ENCODE results near the gene STRAP. TPM values are rescaled to one million over a fixed set of nuclear protein-coding genes. Genes with fewer than 3 reads are reported as not detected.

The STRAP gene
- total and polyA plus RNA-seq, 10 of the 15 experiments (the other 5 are each of a cell fraction or from before 2014, with no cell fraction given), result 64.3 to 281 (median 119) TPM

- peak; percentile 79 for TF ChIP-seq BCL3 (IDR thresholded peaks at IDR 0.05; ENCODE audit: borderline replicate concordance, insufficient read depth, low read depth, low read length, poor library complexity, severe bottlenecking)
- no peak for TF ChIP-seq STAT1 (conservative IDR thresholded peaks at IDR 0.05)
- 0 out of 2 replicates have a peak, but pooled peaks have one; percentile 73 for TF ChIP-seq RB1 (IDR thresholded peaks at IDR 0.05; ENCODE audit: borderline replicate concordance)
- TF ChIP-seq CBX3 (IDR thresholded peaks at IDR 0.05; ENCODE audit: borderline replicate concordance, low read depth), result no peak
- TF ChIP-seq, protein P1, sequence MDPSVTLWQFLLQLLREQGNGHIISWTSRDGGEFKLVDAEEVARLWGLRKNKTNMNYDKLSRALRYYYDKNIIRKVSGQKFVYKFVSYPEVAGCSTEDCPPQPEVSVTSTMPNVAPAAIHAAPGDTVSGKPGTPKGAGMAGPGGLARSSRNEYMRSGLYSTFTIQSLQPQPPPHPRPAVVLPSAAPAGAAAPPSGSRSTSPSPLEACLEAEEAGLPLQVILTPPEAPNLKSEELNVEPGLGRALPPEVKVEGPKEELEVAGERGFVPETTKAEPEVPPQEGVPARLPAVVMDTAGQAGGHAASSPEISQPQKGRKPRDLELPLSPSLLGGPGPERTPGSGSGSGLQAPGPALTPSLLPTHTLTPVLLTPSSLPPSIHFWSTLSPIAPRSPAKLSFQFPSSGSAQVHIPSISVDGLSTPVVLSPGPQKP (IDR thresholded peaks at IDR 0.05; ENCODE audit: low read depth, low read length), result peak; percentile 23; the same call in 1 of the 2 replicates
- TF ChIP-seq RAD51 (IDR thresholded peaks at IDR 0.05), result no peak
- peak; percentile 80 for TF ChIP-seq POLR2AphosphoS2 (IDR thresholded peaks at IDR 0.05; ENCODE audit: low read depth, low read length)
- TF ChIP-seq BCL11A (IDR thresholded peaks at IDR 0.05; ENCODE audit: low read depth, low read length), result no peak
- TF ChIP-seq E2F4 (IDR thresholded peaks at IDR 0.05; ENCODE audit: low read depth, low read length), result no peak
- TF ChIP-seq, protein P2, sequence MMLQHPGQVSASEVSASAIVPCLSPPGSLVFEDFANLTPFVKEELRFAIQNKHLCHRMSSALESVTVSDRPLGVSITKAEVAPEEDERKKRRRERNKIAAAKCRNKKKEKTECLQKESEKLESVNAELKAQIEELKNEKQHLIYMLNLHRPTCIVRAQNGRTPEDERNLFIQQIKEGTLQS (IDR thresholded peaks at IDR 0.05; ENCODE audit: borderline replicate concordance, extremely low read depth, low read depth, low read length), result no peak
- TF ChIP-seq NFYA (IDR thresholded peaks at IDR 0.05; ENCODE audit: borderline replicate concordance, low read depth, low read length), result no peak
- TF ChIP-seq, protein P3, sequence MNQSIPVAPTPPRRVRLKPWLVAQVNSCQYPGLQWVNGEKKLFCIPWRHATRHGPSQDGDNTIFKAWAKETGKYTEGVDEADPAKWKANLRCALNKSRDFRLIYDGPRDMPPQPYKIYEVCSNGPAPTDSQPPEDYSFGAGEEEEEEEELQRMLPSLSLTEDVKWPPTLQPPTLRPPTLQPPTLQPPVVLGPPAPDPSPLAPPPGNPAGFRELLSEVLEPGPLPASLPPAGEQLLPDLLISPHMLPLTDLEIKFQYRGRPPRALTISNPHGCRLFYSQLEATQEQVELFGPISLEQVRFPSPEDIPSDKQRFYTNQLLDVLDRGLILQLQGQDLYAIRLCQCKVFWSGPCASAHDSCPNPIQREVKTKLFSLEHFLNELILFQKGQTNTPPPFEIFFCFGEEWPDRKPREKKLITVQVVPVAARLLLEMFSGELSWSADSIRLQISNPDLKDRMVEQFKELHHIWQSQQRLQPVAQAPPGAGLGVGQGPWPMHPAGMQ (IDR thresholded peaks at IDR 0.05; ENCODE audit: borderline replicate concordance), result no peak
- TF ChIP-seq, protein P4, sequence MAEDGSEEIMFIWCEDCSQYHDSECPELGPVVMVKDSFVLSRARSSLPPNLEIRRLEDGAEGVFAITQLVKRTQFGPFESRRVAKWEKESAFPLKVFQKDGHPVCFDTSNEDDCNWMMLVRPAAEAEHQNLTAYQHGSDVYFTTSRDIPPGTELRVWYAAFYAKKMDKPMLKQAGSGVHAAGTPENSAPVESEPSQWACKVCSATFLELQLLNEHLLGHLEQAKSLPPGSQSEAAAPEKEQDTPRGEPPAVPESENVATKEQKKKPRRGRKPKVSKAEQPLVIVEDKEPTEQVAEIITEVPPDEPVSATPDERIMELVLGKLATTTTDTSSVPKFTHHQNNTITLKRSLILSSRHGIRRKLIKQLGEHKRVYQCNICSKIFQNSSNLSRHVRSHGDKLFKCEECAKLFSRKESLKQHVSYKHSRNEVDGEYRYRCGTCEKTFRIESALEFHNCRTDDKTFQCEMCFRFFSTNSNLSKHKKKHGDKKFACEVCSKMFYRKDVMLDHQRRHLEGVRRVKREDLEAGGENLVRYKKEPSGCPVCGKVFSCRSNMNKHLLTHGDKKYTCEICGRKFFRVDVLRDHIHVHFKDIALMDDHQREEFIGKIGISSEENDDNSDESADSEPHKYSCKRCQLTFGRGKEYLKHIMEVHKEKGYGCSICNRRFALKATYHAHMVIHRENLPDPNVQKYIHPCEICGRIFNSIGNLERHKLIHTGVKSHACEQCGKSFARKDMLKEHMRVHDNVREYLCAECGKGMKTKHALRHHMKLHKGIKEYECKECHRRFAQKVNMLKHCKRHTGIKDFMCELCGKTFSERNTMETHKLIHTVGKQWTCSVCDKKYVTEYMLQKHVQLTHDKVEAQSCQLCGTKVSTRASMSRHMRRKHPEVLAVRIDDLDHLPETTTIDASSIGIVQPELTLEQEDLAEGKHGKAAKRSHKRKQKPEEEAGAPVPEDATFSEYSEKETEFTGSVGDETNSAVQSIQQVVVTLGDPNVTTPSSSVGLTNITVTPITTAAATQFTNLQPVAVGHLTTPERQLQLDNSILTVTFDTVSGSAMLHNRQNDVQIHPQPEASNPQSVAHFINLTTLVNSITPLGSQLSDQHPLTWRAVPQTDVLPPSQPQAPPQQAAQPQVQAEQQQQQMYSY (CRISPR knock-in tag; IDR thresholded peaks at IDR 0.05), result no peak; the same call in 1 of the 2 replicates
- peak in 1 of 2 experiments; percentile 72; a peak in 2 of 4 replicates for TF ChIP-seq BHLHE40 (IDR thresholded peaks at IDR 0.05; ENCODE audit: borderline replicate concordance in 1 of 2, low read depth in 2 of 2, low read length in 1 of 2)
- TF ChIP-seq SUZ12 (IDR thresholded peaks at IDR 0.05; ENCODE audit: unreplicated experiment), result no peak
- no peak; the same call in 1 of the 2 replicates for TF ChIP-seq NR2F1 (conservative IDR thresholded peaks at IDR 0.05)
These were observed at the start of gene STRAP (continued) for GRCh38 chr12:15882118-15882971.

Measured in GM12878 (cell line).